HEK293 (cell line): ENCODE results near the gene USP32.

Source experiments
- CTCF ChIA-PET: fragments of 350-600 bp; formaldehyde crosslinking; extraction: SDS; loops from one replicate; lab custom pipeline; 2021; ENCODE audit warnings: antibody characterized with exemption; lab: Yijun Ruan, JAX
- POLR2A ChIA-PET: fragments of 300-600 bp; formaldehyde crosslinking; extraction: SDS; loops from one replicate; lab custom pipeline; 2020; ENCODE audit warnings: antibody characterized with exemption, inconsistent platforms; lab: Yijun Ruan, JAX
- H3K27ac ChIP-seq: fragments of 200-500 bp; sonication (Bioruptor generic); 2 replicates; pipeline ENCODE4 v1.5.1; 2014; ENCODE audit warnings: low read depth, low read length, control low read depth, inconsistent platforms; ENCODE audit errors: extremely low read depth
- H3K36me3 ChIP-seq, 2 experiments: fragments of 200-500 bp in 1 of 2; sonication (Bioruptor generic) in 1 of 2; 1 replicate in 1 of 2; 2 replicates in 1 of 2; pipeline ENCODE4 v1.5.1; 2014 to 2017; ENCODE audit warnings: inconsistent platforms in 2 of 2, low read length in 2 of 2; ENCODE audit not compliant: control insufficient read depth in 2 of 2, insufficient read depth in 1 of 2
- H3K4me1 ChIP-seq: fragments of 200-500 bp; sonication (Bioruptor generic); 2 replicates; pipeline ENCODE4 v1.5.1; 2014; ENCODE audit warnings: mild to moderate bottlenecking, low read length, inconsistent platforms; ENCODE audit not compliant: control insufficient read depth, insufficient read depth
- H3K4me3 ChIP-seq: 2 replicates; pipeline ENCODE4 v1.5.1; 2011; ENCODE audit warnings: low read depth, mild to moderate bottlenecking, control low read depth, low read length, moderate library complexity
- H3K9me3 ChIP-seq: fragments of 200-500 bp; sonication (Bioruptor generic); 2 replicates; pipeline ENCODE4 v1.5.1; 2014; ENCODE audit warnings: low read depth, low read length, inconsistent platforms; ENCODE audit not compliant: control insufficient read depth, insufficient read depth
- CTCF ChIP-seq: fragments of 450-650 bp; formaldehyde crosslinking; IDR thresholded peaks from 2 replicates; pipeline ENCODE4 v1.5.1; 2016; ENCODE audit warnings: missing biosample characterization, missing genetic modification characterization
- INSM2 ChIP-seq: fragments of 450-650 bp; formaldehyde crosslinking; IDR thresholded peaks from 2 replicates; pipeline ENCODE4 v1.5.1; 2016; ENCODE audit warnings: missing biosample characterization, missing genetic modification characterization
- KLF7 ChIP-seq: fragments of 450-650 bp; formaldehyde crosslinking; IDR thresholded peaks from 2 replicates; pipeline ENCODE4 v1.5.1; 2016; ENCODE audit warnings: missing biosample characterization, missing genetic modification characterization, borderline replicate concordance
- OVOL3 ChIP-seq: fragments of 450-650 bp; formaldehyde crosslinking; IDR thresholded peaks from 2 replicates; pipeline ENCODE4 v1.5.1; 2016; ENCODE audit warnings: missing biosample characterization, missing genetic modification characterization
- PRDM10 ChIP-seq: fragments of 450-650 bp; formaldehyde crosslinking; IDR thresholded peaks from 2 replicates; pipeline ENCODE4 v1.5.1; 2016; ENCODE audit warnings: missing biosample characterization, missing genetic modification characterization
- ZBTB6 ChIP-seq: fragments of 450-650 bp; formaldehyde crosslinking; IDR thresholded peaks from 2 replicates; pipeline ENCODE4 v1.5.1; 2017; ENCODE audit warnings: missing biosample characterization, missing genetic modification characterization
- ZBTB7A ChIP-seq: fragments of 450-650 bp; formaldehyde crosslinking; IDR thresholded peaks from 2 replicates; pipeline ENCODE4 v1.5.1; 2016; ENCODE audit warnings: low read depth, missing biosample characterization, missing genetic modification characterization
- ZFHX2 ChIP-seq: fragments of 450-650 bp; formaldehyde crosslinking; conservative IDR thresholded peaks from 2 replicates; pipeline ENCODE4 v1.5.1; 2016; ENCODE audit warnings: missing biosample characterization, missing genetic modification characterization
- ZNF175 ChIP-seq: fragments of 450-650 bp; formaldehyde crosslinking; IDR thresholded peaks from 2 replicates; pipeline ENCODE4 v1.5.1; 2016; ENCODE audit warnings: missing biosample characterization, missing genetic modification characterization
- ZNF292 ChIP-seq: fragments of 450-650 bp; formaldehyde crosslinking; IDR thresholded peaks from 2 replicates; pipeline ENCODE4 v1.5.1; 2016; ENCODE audit warnings: low read depth, missing biosample characterization, missing genetic modification characterization, borderline replicate concordance
- ZNF391 ChIP-seq: fragments of 450-650 bp; formaldehyde crosslinking; IDR thresholded peaks from 2 replicates; pipeline ENCODE4 v1.5.1; 2016; ENCODE audit warnings: low read depth, missing biosample characterization, missing genetic modification characterization, borderline replicate concordance
- ZNF549 ChIP-seq: fragments of 450-650 bp; IDR thresholded peaks from 2 replicates; pipeline ENCODE4 v1.5.1; 2018; ENCODE audit warnings: missing biosample characterization, missing genetic modification characterization, mild to moderate bottlenecking, inconsistent platforms, moderate library complexity
- ZNF571 ChIP-seq: fragments of 450-650 bp; formaldehyde crosslinking; IDR thresholded peaks from 2 replicates; pipeline ENCODE4 v1.5.0; 2017; ENCODE audit warnings: missing biosample characterization, missing genetic modification characterization
- ZNF626 ChIP-seq: fragments of 450-650 bp; sonication (Bioruptor Pico); formaldehyde crosslinking; IDR thresholded peaks from 2 replicates; pipeline ENCODE4 v1.5.1; 2018; ENCODE audit warnings: missing biosample characterization, missing genetic modification characterization, inconsistent platforms
- ZNF670 ChIP-seq: fragments of 450-650 bp; formaldehyde crosslinking; IDR thresholded peaks from 2 replicates; pipeline ENCODE4 v1.5.1; 2016; ENCODE audit warnings: missing biosample characterization, missing genetic modification characterization, low read depth
- ZNF76 ChIP-seq: fragments of 450-650 bp; formaldehyde crosslinking; IDR thresholded peaks from 2 replicates; pipeline ENCODE4; 2016; ENCODE audit warnings: low read depth, missing biosample characterization, missing genetic modification characterization, borderline replicate concordance
- ZNF768 ChIP-seq: fragments of 450-650 bp; formaldehyde crosslinking; IDR thresholded peaks from 2 replicates; pipeline ENCODE4 v1.5.1; 2018; ENCODE audit warnings: missing biosample characterization, mild to moderate bottlenecking, missing genetic modification characterization
- ZSCAN30 ChIP-seq: fragments of 450-650 bp; IDR thresholded peaks from 2 replicates; pipeline ENCODE4 v1.5.1; 2018; ENCODE audit warnings: missing biosample characterization, mild to moderate bottlenecking, missing genetic modification characterization, moderate library complexity

USP32 gene

GRCh38 chr17:60352569-60352968 is 39.4 kb downstream of the USP32 start:
- Histone ChIP-seq H3K36me3 (no peaks in the 10 kb centered on the region; a peak in 1 of 3 replicates), H3K9me3 (no peaks in the 10 kb centered on the region), H3K27ac (no peak overlapping the region), H3K4me1 (peaks cover 16% of the 10 kb centered on the region), H3K4me3 (no peak overlapping the region)
- POLR2A ChIA-PET, result no interaction called here
- TF ChIP-seq ZNF292, result no peak
- TF ChIP-seq ZBTB7A, result no peak
- TF ChIP-seq ZNF175 (tag by site-specific recombination), result no peak
- no peak for TF ChIP-seq KLF7 (tag by site-specific recombination)
- TF ChIP-seq ZNF626 (tag by site-specific recombination), result no peak
- TF ChIP-seq ZSCAN30 (tag by site-specific recombination), result no peak
- no peak for TF ChIP-seq ZNF76 (tag by site-specific recombination)
- CTCF ChIA-PET, result interaction anchor here (0.6 kb wide), 1 partner anchor 78 kb away, joined by 4 read pairs; no protein-coding TSS in a partner anchor

- Histone ChIP-seq H3K36me3 (no peaks in the 10 kb centered on the region; a peak in 1 of 3 replicates), H3K4me1 (peaks cover 16% of the 10 kb centered on the region), H3K27ac (no peak overlapping the region), H3K9me3 (no peaks in the 10 kb centered on the region), H3K4me3 (no peak overlapping the region)
- ChIA-PET POLR2A (interaction anchor here (0.6 kb wide), 1 partner anchor 13 kb away, joined by 5 read pairs; no protein-coding TSS in a partner anchor), CTCF (interaction anchor here (0.6 kb wide), 1 partner anchor 82 kb away, joined by 4 read pairs; no protein-coding TSS in a partner anchor)
- TF ChIP-seq ZFHX2 (tag by site-specific recombination) (no peak), OVOL3 (tag by site-specific recombination) (no peak), ZNF391 (tag by site-specific recombination) (no peak), ZNF549 (tag by site-specific recombination) (no peak), CTCF (no peak), ZNF768 (tag by site-specific recombination) (no peak), INSM2 (tag by site-specific recombination) (no peak), ZNF571 (no peak), ZNF670 (tag by site-specific recombination) (no peak)
- TF ChIP-seq, all 188 proteins: peak for 0
These were observed 39.9 kb downstream of the USP32 start for GRCh38 chr17:60352071-60352470.

GRCh38 chr17:60351012-60351695 is 40.8 kb downstream of the USP32 start:
- ChIA-PET CTCF (interaction anchor here (0.6 to 0.8 kb wide), 3 partner anchors 37 to 242 kb away, joined by 3 to 5 read pairs (median 3); no protein-coding TSS in a partner anchor), POLR2A (interaction anchor here (0.6 to 0.7 kb wide), 2 partner anchors 14 to 21 kb away, joined by 3 to 5 read pairs; no protein-coding TSS in a partner anchor)
- Histone ChIP-seq H3K9me3 (no peaks in the 10 kb centered on the region), H3K36me3 (no peaks in the 10 kb centered on the region; a peak in 1 of 3 replicates), H3K4me1 (peaks cover 12% of the 10 kb centered on the region), H3K27ac (no peak overlapping the region), H3K4me3 (no peak overlapping the region)
- TF ChIP-seq PRDM10 (tag by site-specific recombination) (peak; percentile 98), ZBTB6 (tag by site-specific recombination) (no peak)
